ENCODE results near the gene GRIK4. TPM values are rescaled to one million over a fixed set of nuclear protein-coding genes. Genes with fewer than 3 reads are reported as not detected.

GRIK4 gene
- total RNA-seq, 1 donor from 2014 or later: 2.2 TPM

DNA sequence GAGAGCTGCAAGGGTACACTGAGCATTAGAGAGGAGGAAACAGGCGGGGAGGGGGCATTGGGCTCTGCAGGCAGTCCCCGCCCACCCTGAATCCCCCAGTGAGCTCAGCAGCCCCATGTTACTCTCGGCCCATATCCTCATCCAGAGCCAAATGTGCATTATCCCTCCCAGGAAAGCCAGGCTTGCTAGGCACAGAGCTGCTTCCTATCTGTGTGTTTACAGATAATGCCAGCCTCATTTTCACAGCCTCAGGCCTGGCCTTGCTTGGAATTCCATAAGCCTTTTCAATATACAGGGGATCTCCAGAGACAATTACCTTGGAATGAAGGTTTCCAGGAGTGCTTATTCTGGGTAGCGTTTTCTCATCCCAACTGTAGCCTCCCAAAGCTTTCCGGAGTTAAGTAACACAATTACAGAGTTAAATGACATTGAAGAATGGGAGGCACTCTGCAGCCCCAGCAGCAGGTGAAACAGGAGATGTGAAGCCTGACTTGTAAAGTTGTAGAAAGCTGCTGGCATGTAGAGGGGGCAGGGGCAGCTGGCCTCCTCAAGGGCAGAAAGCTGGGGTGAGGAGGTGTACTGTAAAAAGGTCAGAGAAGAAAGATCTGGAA lies 420.9 kb downstream of the GRIK4 start:
- Mint-ChIP-seq H3K27me3 (ENCODE audit: low read depth, unreplicated experiment) (peaks cover 23% of the 10 kb centered on the region), H3K4me3 (ENCODE audit: unreplicated experiment) (no peak overlapping the region), H3K4me1 (ENCODE audit: low read depth, unreplicated experiment) (no peaks in the 10 kb centered on the region), H3K27ac (ENCODE audit: unreplicated experiment) (no peak overlapping the region), H3K36me3 (ENCODE audit: low read depth, unreplicated experiment) (no peaks in the 10 kb centered on the region), H3K9me3 (ENCODE audit: unreplicated experiment) (no peaks in the 10 kb centered on the region)
- Histone ChIP-seq H3K36me3 (ENCODE audit: insufficient read depth, low read length) (no peaks in the 10 kb centered on the region), H3K4me3 (ENCODE audit: insufficient read depth, low read depth, low read length) (no peak overlapping the region), H3K27me3 (ENCODE audit: insufficient read depth, low read length) (no peaks in the 10 kb centered on the region), H3K9ac (ENCODE audit: low read length) (no peak overlapping the region), H3K79me2 (ENCODE audit: insufficient read depth, low read length) (no peaks in the 10 kb centered on the region), H3K9me3 (ENCODE audit: insufficient read depth, low read depth, low read length) (no peaks in the 10 kb centered on the region), H3K4me1 (ENCODE audit: insufficient read depth, low read length) (no peaks in the 10 kb centered on the region), H3K4me2 (ENCODE audit: low read length) (no peak overlapping the region), H4K20me1 (ENCODE audit: insufficient read depth, low read length) (no peaks in the 10 kb centered on the region), H2AFZ (ENCODE audit: low read depth, low read length) (no peak overlapping the region), H3K27ac (ENCODE audit: low read depth, low read length) (no peak overlapping the region)
- TF ChIP-seq EZH2 (IDR thresholded peaks at IDR 0.05; ENCODE audit: insufficient read depth, low read length) (no peak), CTCF (IDR thresholded peaks at IDR 0.05; ENCODE audit: insufficient read depth, low read depth, low read length) (no peak)
- no peak for DNase-seq (ENCODE audit: low read depth)
- FAIRE-seq: no peak

- Histone ChIP-seq H4K20me1 (ENCODE audit: insufficient read depth, low read length) (no peaks in the 10 kb centered on the region), H3K27me3 (ENCODE audit: insufficient read depth, low read length) (peaks cover 3% of the 10 kb centered on the region), H3K4me3 (ENCODE audit: insufficient read depth, low read depth, low read length) (no peak overlapping the region), H3K4me2 (ENCODE audit: low read length) (no peak overlapping the region), H3K9me3 (ENCODE audit: insufficient read depth, low read depth, low read length) (no peaks in the 10 kb centered on the region), H3K79me2 (ENCODE audit: insufficient read depth, low read length) (no peaks in the 10 kb centered on the region), H2AFZ (ENCODE audit: low read depth, low read length) (no peak overlapping the region), H3K9ac (ENCODE audit: low read length) (no peak overlapping the region), H3K4me1 (ENCODE audit: insufficient read depth, low read length) (no peaks in the 10 kb centered on the region), H3K36me3 (ENCODE audit: insufficient read depth, low read length) (no peaks in the 10 kb centered on the region), H3K27ac (ENCODE audit: low read depth, low read length) (no peak overlapping the region)
- Mint-ChIP-seq H3K4me1 (ENCODE audit: low read depth, unreplicated experiment) (no peaks in the 10 kb centered on the region), H3K36me3 (ENCODE audit: low read depth, unreplicated experiment) (peaks cover 5% of the 10 kb centered on the region), H3K27ac (ENCODE audit: unreplicated experiment) (no peak overlapping the region), H3K4me3 (ENCODE audit: unreplicated experiment) (no peak overlapping the region), H3K9me3 (ENCODE audit: unreplicated experiment) (no peaks in the 10 kb centered on the region), H3K27me3 (ENCODE audit: low read depth, unreplicated experiment) (peaks cover 23% of the 10 kb centered on the region)
- TF ChIP-seq CTCF (IDR thresholded peaks at IDR 0.05; ENCODE audit: insufficient read depth, low read depth, low read length) (no peak), EZH2 (IDR thresholded peaks at IDR 0.05; ENCODE audit: insufficient read depth, low read length) (no peak)
- no peak for DNase-seq (ENCODE audit: low read depth)
- no peak for FAIRE-seq
Observed at GRCh38 chr11:120936356-120936755, 424.8 kb downstream of the GRIK4 start.

- H3K9ac ChIP-seq (ENCODE audit: low read length): no peak overlapping the region
- Mint-ChIP-seq H3K4me3 (ENCODE audit: unreplicated experiment) (no peak overlapping the region), H3K36me3 (ENCODE audit: low read depth, unreplicated experiment) (peaks cover 5% of the 10 kb centered on the region), H3K27me3 (ENCODE audit: low read depth, unreplicated experiment) (peaks cover 21% of the 10 kb centered on the region), H3K27ac (ENCODE audit: unreplicated experiment) (no peak overlapping the region), H3K4me1 (ENCODE audit: low read depth, unreplicated experiment) (no peaks in the 10 kb centered on the region), H3K9me3 (ENCODE audit: unreplicated experiment) (no peaks in the 10 kb centered on the region)
- DNase-seq (ENCODE audit: low read depth): no peak
- no peak for FAIRE-seq
- H3K36me3 ChIP-seq (ENCODE audit: insufficient read depth, low read length): no peaks in the 10 kb centered on the region
- no peaks in the 10 kb centered on the region for H3K79me2 ChIP-seq (ENCODE audit: insufficient read depth, low read length)
- no peak overlapping the region for H2AFZ ChIP-seq (ENCODE audit: low read depth, low read length)
- H3K9me3 ChIP-seq (ENCODE audit: insufficient read depth, low read depth, low read length): no peaks in the 10 kb centered on the region
- H3K4me1 ChIP-seq (ENCODE audit: insufficient read depth, low read length): no peaks in the 10 kb centered on the region
- TF ChIP-seq CTCF (IDR thresholded peaks at IDR 0.05; ENCODE audit: insufficient read depth, low read depth, low read length) (no peak), EZH2 (IDR thresholded peaks at IDR 0.05; ENCODE audit: insufficient read depth, low read length) (no peak)
- no peak overlapping the region for H3K27ac ChIP-seq (ENCODE audit: low read depth, low read length)
- H4K20me1 ChIP-seq (ENCODE audit: insufficient read depth, low read length): no peaks in the 10 kb centered on the region
- no peak overlapping the region for H3K4me2 ChIP-seq (ENCODE audit: low read length)
- H3K27me3 ChIP-seq (ENCODE audit: insufficient read depth, low read length): peaks cover 3% of the 10 kb centered on the region
- H3K4me3 ChIP-seq (ENCODE audit: insufficient read depth, low read depth, low read length): no peak overlapping the region
Observed at GRCh38 chr11:120937501-120937900, 426.0 kb downstream of the GRIK4 start.
